Lung microvascular endothelial cell (primary cell): ENCODE measurements around the gene WASF3. TPM values are rescaled to one million over a fixed set of nuclear protein-coding genes. Genes with fewer than 3 reads are reported as not detected.
"Not testable (repeated sequence)": the region's sequence is repeated elsewhere in the genome, so short reads cannot be mapped to it uniquely, and the experiment has no call there.

Source experiments
- DNase-seq, 2 donors: peaks; one replicate each; pipeline versions ENCODE4 v3.0.0 to v3.0.0-alpha.2; 2010; ENCODE audit warnings: low read depth in 2 of 2
- total RNA-seq: library from RNA; depleted of rRNA; stranded (reverse); fragments of >200 nt; gene quantifications from 2 replicates; pipeline ENCODE4 v1.2.1, GENCODE V29; 2014

WASF3 gene
- total RNA-seq, 1 donor from 2014 or later: 21.2 TPM

GRCh38 chr13:26624572-26624971 lies 67.1 kb downstream of the WASF3 start:
- no peak for DNase-seq

GRCh38 chr13:26626271-26626670 lies 68.8 kb downstream of the WASF3 start:
- DNase-seq: no peak

- peak; percentile 30 to 54 for DNase-seq
These were observed 71.2 kb downstream of the WASF3 start for GRCh38 chr13:26628706-26629105.

GRCh38 chr13:26629260-26629825 lies 71.9 kb downstream of the WASF3 start:
- peak in 1 of 2 donors; percentile 30 for DNase-seq

GRCh38 chr13:26635634-26636033 lies 78.2 kb downstream of the WASF3 start:
- not testable (repeated sequence) for DNase-seq

- not testable (repeated sequence) for DNase-seq
These were observed 78.6 kb downstream of the WASF3 start for GRCh38 chr13:26636073-26636472.

GRCh38 chr13:26646603-26647002 lies 89.1 kb downstream of the WASF3 start:
- DNase-seq: no peak

GRCh38 chr13:26651234-26651633 lies 93.8 kb downstream of the WASF3 start:
- no peak for DNase-seq

GRCh38 chr13:26653310-26653709 lies 95.8 kb downstream of the WASF3 start:
- no peak for DNase-seq

GRCh38 chr13:26653842-26654241 lies 96.4 kb downstream of the WASF3 start:
- no peak for DNase-seq

- DNase-seq: peak in 1 of 2 donors; percentile 12
These were observed 99.4 kb downstream of the WASF3 start for GRCh38 chr13:26656919-26657318.

GRCh38 chr13:26658448-26659385 lies 101.2 kb downstream of the WASF3 start:
- no peak for DNase-seq

GRCh38 chr13:26660185-26660584 lies 102.7 kb downstream of the WASF3 start:
- DNase-seq: no peak

GRCh38 chr13:26660766-26661165 lies 103.3 kb downstream of the WASF3 start:
- peak in 1 of 2 donors; percentile 26 for DNase-seq

- DNase-seq: peak in 1 of 2 donors; percentile 63
These were observed 106.3 kb downstream of the WASF3 start for GRCh38 chr13:26663791-26664190.

- no peak for DNase-seq
These were observed 106.8 kb downstream of the WASF3 start for GRCh38 chr13:26664286-26664685.

- DNase-seq: no peak
These were observed 107.4 kb downstream of the WASF3 start for GRCh38 chr13:26664876-26665275.

- DNase-seq: no peak
These were observed 111.1 kb downstream of the WASF3 start for GRCh38 chr13:26668357-26669146.

- DNase-seq: no peak
These were observed 116.4 kb downstream of the WASF3 start for GRCh38 chr13:26673890-26674289.

GRCh38 chr13:26677156-26677555 lies 119.7 kb downstream of the WASF3 start:
- no peak for DNase-seq

- no peak for DNase-seq
These were observed 120.8 kb downstream of the WASF3 start for GRCh38 chr13:26678330-26678729.

- no peak for DNase-seq
These were observed 121.3 kb downstream of the WASF3 start for GRCh38 chr13:26678796-26679195.
